ENCODE measurements around the gene MYO1H.

The MYO1H gene

DNA sequence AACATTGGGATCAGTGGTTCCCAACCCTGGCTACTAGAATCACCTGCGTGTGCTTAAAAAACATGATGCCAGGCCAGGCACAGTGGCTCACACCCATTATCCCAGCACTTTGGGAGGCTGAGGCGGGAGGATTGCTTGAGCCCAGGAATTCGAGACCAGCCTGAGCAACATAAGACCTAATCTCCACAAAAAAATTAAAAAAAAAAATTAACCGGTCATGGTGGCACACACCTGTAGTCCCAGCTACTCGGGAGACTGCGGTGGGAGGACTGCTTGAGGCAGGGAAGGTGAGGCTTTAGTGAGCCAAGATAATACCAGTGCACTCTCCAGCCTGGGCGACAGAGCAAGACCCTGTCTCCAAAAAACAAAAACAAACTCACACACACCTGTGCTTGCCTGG, 127.4 kb downstream of the MYO1H start:
- DNase-seq (ENCODE audit: low spot score), result no peak

DNA sequence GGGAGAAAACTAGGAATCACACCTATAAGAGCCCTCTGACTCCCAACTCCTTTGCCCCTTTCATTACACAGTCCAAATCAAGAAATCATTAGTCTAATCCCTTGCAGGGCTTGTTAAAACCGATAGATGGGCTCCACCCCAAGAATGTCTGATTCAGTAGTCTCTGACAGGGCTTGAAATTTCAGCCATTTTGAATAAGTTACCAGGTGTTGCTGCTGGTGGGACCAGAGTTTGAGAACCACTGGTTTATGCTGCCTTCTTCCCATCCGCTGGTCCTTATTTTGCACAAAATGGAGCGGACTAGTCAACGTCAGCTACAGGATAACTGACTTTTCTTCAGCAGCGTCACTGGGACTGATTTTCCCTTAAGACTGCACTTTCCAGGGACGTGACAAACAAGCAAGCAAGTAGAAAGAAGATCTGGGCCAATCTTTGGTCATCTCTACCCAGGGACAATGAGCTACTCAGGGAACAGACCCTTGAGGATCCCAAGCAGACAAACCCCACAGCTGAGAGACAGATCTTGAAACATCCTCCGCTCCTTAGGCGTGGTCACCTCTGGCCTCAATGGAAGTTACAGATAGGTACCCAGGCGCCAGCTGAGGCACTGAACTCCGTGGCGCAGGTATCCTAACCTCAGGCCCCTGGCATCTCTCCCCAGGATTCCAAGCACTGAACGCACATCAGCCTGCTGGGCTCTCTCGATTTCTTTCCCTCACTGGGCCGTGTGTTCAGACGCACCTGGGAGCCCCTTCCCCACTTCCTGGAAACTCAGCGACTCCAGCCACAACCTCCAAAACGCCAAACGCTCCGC, 128.5 kb downstream of the MYO1H start:
- no peak for DNase-seq (ENCODE audit: low spot score)

DNA sequence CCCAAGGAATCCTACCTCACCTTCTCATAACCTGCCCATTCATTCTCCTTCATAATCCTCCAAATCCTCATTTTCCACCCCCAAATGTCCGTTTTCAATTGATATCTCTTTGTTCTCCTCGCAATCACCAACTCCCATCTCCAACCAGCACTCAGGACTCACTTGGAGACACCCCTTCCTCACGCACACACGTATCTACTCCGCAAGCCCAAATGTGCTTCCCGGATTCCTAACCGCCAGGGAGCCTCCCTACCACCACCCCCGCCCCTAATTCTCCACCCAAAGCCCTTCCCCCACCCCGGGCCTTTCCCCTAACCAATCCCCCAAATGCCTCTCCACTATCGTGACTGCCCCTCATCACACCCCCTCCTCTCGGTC, 129.1 kb downstream of the MYO1H start:
- DNase-seq (ENCODE audit: low spot score), result peak; percentile 18

DNA sequence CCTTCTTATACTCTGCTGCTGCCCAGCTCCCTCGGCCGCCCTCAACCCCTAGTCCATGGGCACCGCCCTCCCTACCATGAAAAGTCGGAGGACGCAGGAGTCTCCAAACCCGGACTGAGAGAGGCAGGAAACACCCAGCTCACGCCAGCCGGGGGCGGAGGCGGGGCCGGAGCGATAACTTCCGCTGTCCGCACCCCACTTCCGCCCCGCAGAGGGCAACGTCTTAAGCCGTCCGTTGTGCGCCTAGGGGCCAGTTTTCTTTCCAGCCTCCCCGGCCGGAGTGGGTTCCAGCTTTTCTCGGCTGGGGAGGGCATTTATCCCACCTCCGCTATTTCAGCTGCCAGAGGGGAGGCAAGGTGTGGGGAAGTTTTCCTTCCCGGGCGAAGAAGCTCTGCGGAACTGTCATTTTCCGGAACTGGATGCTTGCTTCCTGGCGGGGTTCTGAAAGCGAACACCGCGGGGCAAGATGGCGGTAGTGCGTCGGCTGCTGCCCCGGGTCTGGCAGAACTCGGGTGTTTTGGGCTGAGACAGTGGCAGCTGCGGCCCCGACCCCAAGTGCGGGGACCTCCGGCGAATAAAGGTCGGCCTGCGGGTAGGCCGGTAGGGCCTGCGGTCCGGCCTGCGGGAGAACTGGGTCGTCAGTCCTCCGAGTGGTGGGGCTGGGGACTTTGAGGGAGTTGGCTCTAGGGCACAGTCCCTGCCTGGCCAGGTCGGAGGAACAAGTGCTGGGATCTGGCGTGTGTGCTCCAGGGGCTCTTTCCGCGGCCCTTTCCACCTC, 129.7 kb downstream of the MYO1H start, which contains the start of the genes KCTD10 and UBE3B:
Gene KCTD10 (minus strand): TSS at position 116 of the 778 bp plus-strand sequence. CDS start 38 bp downstream, at position 78.
Gene UBE3B (plus strand): TSS at position 450 of the 778 bp plus-strand sequence. CDS start 5,918 bp downstream, outside the sequence.
- DNase-seq (ENCODE audit: low spot score), result peak; percentile 94

DNA sequence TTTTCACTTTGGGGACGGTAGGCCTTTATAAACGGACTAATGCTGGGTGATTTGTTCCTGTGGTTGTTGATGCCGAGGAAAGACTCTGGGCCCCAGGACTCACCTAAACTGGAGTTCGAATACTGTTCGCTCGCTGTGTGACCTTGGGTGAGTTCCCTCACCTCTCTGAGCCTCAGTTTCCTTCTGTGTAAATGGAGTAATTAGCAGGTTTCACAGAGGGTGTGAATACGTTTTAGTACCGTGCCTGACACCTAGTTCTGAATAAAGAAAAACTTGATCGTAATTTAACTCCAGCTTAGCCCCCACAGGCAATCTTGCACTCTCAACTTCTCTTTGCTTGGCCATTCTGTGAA, 130.2 kb downstream of the MYO1H start:
- DNase-seq (ENCODE audit: low spot score), result no peak

DNA sequence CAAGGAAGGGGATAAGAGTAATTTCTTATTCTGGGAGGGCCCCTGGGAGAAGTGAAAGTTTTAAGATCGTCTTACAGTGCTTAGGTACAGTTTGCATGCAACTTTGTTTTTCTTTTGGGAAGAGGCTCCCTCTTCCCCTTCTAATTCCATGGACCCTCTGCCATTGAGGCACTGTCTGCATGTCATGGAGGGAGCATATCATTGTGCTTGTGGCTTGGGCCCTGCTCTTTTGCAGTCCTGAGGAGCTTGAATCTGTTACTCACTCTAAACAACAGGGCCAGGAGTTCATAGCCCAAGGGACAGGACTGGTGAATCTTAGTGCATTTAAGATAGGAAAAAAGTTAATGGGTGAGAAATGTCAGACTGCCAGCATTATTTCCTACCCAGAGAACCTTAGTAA, 132.1 kb downstream of the MYO1H start:
- DNase-seq (ENCODE audit: low spot score), result no peak

DNA sequence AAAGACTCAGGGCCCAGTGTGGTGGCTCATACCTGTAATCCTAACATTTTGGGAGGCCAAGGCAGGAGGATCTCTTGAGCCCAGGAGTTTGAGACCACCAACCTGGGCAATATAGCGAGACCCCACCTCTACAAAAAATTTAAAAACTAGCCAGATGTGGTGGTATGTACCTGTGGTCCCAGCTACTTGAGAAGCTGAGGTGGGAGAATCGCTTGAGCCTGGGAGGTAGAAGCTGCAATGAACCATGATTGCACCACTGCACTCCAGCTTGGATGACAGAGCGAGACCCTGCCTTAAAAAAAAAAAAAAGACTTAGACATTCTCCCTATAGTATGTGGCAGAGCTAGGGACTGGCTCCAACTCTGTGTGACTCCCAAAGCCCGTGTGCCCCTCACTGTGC, 132.7 kb downstream of the MYO1H start:
- no peak for DNase-seq (ENCODE audit: low spot score)

DNA sequence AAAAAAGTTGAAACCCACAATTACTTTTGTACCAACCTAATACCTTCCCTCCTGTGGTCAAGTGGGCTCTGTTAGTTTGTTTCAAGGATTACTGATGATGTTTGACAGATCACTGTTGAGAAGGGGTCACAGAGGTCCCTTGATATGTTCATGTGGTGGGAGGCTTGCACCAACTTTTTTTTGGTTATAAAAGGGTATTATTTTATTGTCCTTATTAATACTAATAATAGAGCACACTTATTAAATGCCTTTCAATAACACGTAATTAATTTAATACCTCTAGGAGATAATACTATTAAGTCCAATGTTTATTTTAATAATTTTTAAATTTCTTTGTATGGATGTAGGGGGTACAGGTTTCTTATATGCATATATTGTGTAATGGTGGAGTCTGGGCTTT, 134.2 kb downstream of the MYO1H start:
- no peak for DNase-seq (ENCODE audit: low spot score)

DNA sequence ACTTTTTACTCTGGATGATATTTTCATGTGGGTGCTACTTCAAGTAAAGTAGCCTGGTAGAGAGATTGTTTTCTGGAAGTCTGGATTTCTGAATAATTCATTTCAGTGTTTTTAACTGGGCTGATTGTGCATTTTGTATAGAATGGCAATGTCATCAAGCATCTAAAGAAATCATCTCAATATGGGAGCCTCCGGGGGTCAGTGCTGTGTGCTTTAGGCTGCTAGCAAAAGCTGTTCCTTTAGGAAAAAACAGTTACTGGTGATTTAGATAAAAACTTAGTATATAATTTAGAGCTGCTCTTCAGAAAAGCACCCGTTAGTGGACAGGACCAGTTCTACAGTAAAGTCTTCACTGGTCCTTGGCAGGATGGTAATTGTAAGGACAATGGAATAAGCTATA, 134.8 kb downstream of the MYO1H start:
- no peak for DNase-seq (ENCODE audit: low spot score)

DNA sequence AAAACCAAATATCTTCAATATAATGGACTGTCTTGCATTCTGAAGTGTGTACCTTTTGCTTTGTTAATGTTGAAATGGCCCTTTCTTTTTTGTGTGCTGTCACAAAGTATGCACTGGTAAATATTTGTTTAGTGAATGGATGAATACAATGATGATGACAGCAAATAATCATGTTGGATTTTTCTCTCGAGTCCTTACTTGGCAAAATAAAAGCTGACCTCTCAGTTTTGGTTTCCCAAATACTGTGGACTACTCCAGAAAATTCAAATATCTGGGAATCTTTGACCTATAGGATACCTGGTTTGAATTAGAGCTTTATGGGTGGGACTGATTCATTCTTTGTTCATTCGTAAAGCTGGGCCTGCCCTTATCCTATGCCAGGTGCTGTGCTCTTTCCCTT, 135.2 kb downstream of the MYO1H start:
- no peak for DNase-seq (ENCODE audit: low spot score)

DNA sequence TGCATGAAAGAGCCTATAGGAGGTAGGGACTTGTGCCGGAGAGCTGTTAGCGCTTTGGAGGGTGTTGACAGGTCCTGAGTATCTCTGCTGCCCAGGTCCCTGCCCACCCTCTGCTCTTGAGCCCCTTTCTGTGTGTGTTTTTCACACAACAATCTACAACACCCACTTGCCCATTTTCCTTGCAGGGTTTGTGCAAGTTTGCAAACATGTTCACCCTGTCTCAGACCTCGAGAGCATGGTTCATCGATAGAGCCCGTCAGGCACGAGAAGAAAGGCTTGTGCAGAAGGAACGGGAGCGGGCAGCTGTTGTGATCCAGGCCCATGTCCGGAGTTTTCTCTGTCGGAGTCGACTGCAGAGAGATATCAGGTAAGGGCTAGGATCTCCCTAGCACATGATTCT, 135.6 kb downstream of the MYO1H start:
- DNase-seq (ENCODE audit: low spot score), result no peak

DNA sequence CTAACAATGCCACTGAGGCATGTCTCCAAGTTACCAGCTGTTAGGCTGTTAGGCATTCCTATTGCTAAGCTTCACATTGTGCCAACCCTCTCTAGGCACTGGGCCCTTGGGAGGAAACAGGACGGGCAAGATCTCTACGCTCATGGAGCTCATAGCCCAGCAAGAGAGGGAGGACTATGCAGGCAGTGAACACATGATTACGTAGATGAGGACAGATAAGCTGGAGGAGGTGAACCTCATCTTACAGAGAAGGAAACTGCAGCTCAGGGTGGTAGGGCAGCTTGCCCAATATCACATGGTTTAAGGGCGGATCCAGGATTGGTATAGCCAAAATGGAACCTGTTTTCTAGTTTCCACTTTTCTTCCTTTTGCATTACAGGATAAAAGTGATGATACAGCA, 137.5 kb downstream of the MYO1H start:
- no peak for DNase-seq (ENCODE audit: low spot score)

DNA sequence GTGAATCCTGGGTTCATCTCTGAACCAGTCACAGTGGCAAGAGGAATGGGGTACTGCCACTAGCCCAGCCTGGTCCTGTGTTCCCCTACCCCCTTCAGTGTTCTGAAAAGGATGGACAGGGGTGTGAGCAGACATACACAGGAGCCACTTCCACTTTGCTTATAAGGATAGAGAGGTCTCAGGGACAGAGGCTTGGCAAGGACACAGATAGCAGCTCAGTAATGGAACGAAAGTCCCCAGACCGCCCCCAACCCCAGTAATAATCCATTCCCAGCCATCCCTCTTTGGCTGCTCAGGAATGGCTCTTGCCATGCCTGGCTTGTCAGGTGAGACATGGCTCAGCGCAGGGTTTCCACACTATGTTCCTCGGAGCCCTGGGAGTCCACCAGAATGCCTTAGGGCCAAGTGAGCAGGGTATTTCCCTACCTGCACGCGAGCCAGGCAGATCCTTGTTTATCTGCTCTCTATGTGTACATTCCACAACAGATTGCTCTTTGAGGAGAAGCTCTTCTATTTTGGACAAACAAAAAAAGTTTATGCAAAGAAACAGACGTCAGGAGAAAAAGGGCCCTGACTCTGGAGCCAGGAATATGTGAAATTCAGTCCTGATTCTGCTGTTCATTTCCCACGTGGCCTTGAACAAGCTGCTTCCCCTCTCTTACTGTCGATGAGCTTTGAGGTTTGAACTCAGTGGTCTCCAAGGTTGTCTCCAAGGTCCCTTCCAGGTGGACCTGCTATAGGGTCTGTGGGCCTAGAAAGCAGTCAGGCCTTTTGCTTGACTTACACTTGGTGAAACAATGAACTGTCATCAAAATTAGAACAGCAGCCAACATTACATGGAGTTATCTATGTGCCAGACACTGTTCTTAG, 139.7 kb downstream of the MYO1H start:
- DNase-seq (ENCODE audit: low spot score), result no peak

DNA sequence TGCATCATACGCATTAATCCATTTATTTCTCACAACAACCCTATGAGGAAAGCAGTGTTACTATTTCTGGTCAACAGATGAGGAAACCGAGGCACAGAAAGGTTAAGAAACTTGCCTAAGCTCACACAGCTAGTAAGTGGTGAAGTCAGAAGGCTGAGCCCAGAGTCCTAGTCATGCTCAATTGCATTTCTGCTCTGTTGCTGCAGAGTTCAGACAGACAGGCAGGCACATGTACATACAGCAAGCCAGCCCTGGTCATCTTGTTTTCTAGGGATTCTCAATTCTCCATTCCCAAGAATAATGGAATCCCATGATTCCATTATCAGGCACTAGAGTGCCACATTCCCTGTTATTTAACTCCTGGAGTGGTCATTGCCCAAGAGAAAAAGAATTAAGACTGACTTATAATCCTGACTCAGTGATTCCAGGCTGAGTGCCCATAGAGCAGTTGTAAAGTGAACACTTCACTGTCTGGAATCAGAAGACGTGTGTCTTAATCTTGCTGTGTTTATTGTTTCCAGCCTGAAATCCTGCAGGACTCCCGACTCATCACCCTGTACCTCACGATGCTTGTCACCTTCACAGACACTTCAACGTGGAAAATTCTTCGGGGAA, 140.5 kb downstream of the MYO1H start:
- no peak for DNase-seq (ENCODE audit: low spot score)

DNA sequence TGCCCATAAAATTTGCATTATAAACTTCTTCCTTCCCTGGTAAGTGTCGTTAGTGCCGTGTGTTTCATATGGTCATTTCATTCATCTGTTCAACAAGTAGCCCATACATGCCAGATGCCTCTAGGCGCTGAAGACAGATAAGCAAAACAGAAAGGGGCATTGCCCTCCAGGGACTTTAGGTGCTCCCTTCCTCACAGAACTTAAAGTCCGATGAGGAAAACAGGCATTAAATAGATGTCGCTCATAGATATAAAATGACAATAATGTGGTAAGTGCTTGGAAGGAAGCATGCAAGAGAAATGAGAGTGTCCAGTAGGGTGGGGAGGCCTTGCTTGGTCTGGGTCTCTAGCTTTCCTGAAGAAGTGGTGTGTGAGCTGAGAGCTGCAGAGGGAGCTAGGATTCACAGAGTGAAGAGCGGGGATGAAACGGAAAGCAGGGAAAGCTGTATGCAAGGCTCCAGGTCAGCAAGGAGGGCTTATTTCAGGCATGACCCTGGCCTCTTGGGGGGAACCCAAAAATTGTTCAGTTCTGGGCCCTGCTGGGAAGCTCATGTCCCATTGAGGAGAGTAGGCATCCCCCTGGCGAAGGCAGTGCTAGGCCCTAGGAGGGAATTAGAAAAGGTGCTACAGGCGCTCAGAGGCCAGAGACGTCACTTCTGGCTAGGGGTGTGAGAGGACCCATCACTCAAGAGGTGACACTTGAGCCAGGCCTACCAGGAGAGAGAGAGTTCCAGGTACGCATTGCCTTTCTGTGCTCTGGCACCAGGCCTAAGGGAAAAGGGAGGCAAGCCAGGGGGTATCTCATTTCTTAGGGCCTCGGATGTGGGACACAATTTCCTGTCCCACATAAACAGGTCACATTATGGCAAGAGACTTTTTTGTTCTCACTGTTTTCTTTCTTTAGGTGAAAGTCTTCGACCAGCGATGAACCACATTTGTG, 141.6 kb downstream of the MYO1H start:
- no peak for DNase-seq (ENCODE audit: low spot score)

DNA sequence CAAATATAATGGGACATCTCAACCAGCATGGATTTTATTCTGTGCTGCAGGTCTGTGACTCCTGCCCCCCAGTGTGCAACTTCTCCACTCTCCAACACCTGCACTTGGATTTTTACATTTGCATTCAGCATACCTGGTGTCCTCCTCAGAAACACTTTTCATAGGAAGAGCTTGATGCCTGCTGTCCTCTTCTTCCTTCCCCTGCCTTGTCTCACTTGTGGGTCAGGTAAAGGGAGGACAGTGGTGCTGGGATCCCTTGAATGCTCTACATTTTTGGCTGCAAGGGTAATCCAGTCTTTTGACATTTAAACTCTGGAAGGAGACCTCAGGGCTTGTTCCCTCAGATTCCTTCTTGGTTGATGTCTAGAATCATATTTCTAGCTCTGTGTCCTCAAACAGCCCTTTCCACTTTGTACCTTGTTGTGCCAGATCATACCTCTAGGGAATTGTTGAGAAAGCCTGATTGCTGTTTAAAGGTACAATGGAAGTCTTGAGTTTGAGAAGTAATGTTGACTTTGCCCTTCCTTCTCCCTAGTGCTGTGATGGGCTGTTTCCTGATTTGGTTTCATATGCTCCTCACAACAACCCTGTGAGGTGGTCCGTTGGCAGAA, 142.4 kb downstream of the MYO1H start:
- DNase-seq (ENCODE audit: low spot score), result no peak

DNA sequence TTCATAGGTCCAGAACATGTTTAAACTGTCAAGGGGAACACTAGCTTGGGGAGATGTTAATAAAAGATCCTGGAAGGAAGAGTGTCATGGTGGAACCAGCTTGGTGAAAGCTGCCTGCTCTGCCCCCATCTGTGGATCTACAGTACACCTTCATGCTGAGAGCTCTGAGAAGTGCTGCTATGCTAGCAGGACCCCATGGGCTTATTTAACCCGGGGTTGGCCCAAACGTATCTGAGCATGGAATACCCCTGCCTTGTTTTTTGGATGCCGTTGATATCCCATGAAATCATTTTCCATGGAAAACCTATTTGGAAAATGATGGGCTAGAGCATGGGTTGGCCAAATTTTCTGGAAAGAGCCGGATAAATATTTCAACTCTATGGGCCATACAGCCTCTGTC, 144.0 kb downstream of the MYO1H start:
- no peak for DNase-seq (ENCODE audit: low spot score)

DNA sequence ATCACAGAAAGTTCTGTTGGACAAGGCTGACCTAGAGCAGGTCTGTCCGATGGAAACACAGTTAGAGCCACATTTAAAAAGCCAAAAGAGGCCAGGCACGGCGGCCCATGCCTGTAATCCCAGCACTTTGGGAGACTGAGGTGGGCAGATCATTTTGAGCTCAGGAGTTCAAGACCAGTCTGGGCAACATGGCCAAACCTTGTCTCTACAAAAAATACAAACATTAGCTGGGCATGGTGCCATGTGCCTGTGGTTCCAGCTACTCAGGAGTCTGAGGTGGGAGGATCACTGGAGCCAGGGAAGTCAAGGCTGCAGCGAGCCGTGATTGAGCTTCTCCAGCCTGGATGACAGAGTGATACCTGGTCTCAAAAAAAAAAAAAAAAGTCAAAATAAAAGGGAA, 144.7 kb downstream of the MYO1H start:
- no peak for DNase-seq (ENCODE audit: low spot score)

DNA sequence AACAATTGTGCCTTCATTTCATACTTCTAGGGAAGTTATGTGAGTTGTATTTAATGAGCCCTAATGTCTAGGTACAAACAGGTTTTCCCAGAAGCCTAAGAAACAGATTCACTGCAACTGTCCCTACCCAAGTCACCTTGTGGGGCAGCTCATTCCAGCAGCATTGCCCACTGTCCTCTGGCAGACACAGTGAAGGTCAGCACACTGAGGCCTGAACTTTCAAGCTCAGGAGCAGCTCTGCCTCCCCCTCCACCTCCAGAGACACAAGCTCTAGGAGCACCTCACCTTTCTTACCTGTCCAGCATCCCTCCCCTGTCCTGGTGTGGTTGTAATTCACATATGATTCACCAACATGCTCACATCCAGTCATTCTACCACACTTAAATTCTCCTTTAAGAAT, 145.4 kb downstream of the MYO1H start:
- no peak for DNase-seq (ENCODE audit: low spot score)

DNA sequence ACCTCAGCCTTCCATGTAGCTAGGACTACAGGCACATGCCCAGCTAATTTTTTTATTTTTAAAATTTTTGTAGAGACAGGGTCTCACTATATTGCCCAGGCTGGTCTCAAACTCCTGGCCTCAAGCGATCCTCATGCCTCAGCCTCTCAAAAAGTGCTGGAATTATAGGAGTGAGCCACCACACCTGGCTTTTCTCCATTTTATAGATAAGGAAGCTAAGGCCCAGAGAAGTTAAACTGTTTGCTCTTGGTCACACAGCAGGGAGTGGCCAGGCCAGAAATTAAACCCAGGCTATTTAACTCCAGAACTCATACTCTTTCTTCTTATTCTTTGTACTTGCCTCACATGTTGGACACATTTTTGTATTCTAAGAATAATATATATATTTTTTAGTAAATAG, 146.2 kb downstream of the MYO1H start:
- no peak for DNase-seq (ENCODE audit: low spot score)

Measured in HuH-7 (cell line).